ENCODE data around the gene PGD.

GRCh38 chr1:10380594-10381275, 18.1 kb upstream of the PGD start:
- TF ChIP-seq TAF15 (IDR thresholded peaks at IDR 0.05; ENCODE audit: low read depth, low read length, poor library complexity, severe bottlenecking): no peak
- TF ChIP-seq, protein P1, sequence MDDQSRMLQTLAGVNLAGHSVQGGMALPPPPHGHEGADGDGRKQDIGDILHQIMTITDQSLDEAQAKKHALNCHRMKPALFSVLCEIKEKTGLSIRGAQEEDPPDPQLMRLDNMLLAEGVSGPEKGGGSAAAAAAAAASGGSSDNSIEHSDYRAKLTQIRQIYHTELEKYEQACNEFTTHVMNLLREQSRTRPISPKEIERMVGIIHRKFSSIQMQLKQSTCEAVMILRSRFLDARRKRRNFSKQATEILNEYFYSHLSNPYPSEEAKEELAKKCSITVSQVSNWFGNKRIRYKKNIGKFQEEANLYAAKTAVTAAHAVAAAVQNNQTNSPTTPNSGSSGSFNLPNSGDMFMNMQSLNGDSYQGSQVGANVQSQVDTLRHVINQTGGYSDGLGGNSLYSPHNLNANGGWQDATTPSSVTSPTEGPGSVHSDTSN (CRISPR knock-in tag; IDR thresholded peaks at IDR 0.05; ENCODE audit: borderline replicate concordance): no peak
- TF ChIP-seq, protein P2, sequence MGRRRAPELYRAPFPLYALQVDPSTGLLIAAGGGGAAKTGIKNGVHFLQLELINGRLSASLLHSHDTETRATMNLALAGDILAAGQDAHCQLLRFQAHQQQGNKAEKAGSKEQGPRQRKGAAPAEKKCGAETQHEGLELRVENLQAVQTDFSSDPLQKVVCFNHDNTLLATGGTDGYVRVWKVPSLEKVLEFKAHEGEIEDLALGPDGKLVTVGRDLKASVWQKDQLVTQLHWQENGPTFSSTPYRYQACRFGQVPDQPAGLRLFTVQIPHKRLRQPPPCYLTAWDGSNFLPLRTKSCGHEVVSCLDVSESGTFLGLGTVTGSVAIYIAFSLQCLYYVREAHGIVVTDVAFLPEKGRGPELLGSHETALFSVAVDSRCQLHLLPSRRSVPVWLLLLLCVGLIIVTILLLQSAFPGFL (CRISPR knock-in tag; IDR thresholded peaks at IDR 0.05): no peak
- TF ChIP-seq TCF12 (IDR thresholded peaks at IDR 0.05): no peak
- TF ChIP-seq TCF12 (CRISPR knock-in tag; IDR thresholded peaks at IDR 0.05): no peak
- TF ChIP-seq MAZ (IDR thresholded peaks at IDR 0.05; ENCODE audit: borderline replicate concordance, low read depth, low read length): no peak
- no peak for TF ChIP-seq MAZ (CRISPR knock-in tag; IDR thresholded peaks at IDR 0.05; ENCODE audit: low read depth)
- TF ChIP-seq CTCF (CRISPR knock-in tag; IDR thresholded peaks at IDR 0.05): no peak
- TF ChIP-seq ZBTB21 (CRISPR knock-in tag; IDR thresholded peaks at IDR 0.05): no peak
- TF ChIP-seq RAD51 (IDR thresholded peaks at IDR 0.05; ENCODE audit: borderline replicate concordance): no peak
